Measurements from ENCODE around the gene CST7.

DNA sequence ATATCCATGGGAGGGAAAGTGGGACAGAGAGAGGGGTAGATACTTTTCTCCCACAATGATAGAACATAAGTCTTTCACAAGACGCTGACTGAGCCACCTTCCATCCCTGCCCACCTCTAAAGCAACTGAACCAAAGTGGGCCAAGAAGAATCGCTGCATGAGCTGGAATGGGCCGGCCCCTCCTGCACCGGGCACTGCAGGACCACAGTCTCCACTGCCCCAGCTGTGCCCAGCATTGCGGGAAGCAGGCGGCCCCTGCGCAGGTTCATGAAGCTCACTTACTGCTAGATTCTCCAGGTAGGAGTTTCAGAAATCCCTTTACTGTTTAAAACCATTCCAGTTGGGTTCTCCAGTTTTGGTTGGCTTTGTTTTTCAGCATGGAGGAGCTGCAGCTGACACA is 32.0 kb upstream of the CST7 start:
- TF ChIP-seq CTCF (IDR thresholded peaks at IDR 0.05; ENCODE audit: poor library complexity, severe bottlenecking) (no peak), SMC3 (conservative IDR thresholded peaks at IDR 0.05; ENCODE audit: poor library complexity) (no peak), EZH2 (IDR thresholded peaks at IDR 0.05; ENCODE audit: borderline replicate concordance, insufficient read depth, low read length, poor library complexity, severe bottlenecking) (no peak), RAD21 (conservative IDR thresholded peaks at IDR 0.05) (no peak), POLR2AphosphoS5 (IDR thresholded peaks at IDR 0.05) (no peak), TAF1 (IDR thresholded peaks at IDR 0.05; ENCODE audit: low read depth) (no peak), EP300 (conservative IDR thresholded peaks at IDR 0.05; ENCODE audit: poor library complexity, severe bottlenecking) (no peak), REST (IDR thresholded peaks at IDR 0.05; ENCODE audit: borderline replicate concordance) (no peak), MXI1 (conservative IDR thresholded peaks at IDR 0.05; ENCODE audit: poor library complexity, severe bottlenecking) (no peak)
